ENCODE results near the gene ATG9B. TPM values are rescaled to one million over a fixed set of nuclear protein-coding genes. Genes with fewer than 3 reads are reported as not detected.

ATG9B gene
- total and polyA plus RNA-seq, 9 of the 15 experiments (the other 6 are each of a cell fraction or from before 2014, with no cell fraction given), result 0.29 to 8.0 (median 2.1) TPM

DNA sequence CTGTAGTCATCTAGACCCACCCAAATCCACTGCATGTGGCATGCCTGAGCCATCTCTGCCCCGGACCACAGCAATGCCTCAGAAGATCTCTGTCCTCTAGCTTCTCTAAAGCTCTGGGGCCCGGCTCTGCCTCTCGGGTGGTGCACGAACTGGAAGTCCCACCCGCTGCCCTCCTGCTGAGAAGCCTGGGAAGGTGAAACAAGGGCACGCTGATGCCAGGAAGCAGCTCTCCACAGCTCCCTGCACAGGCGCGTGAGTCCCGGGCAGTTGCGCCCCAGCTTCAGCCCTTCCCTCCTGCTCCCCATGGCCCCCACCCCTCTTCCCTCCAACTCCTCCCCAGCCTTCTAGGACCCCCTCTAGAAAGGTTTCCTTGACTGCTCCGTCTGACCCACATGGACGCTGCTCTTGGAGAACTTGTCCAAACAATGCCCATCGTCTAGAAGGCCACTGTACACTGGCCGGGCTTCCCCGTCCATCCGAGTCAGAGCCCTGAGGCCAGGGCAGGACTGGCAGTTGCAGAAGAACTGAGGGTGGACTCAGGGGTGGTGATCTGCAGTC lies 58.9 kb downstream of the ATG9B start:
- no TSS peak for BruUV-seq (replicated peaks)
- no peak for DNase-seq (ENCODE audit: extremely low read depth in 1 of 4, low spot score in 3 of 4)
- 70% methylated on average over 15 of the region's 16 CpGs for WGBS (ENCODE audit: insufficient coverage, low coverage, missing lambda C conversion rate)

More for the DNA sequence above, 58.9 kb downstream of the ATG9B start:
- no peak overlapping the region for H2AFZ ChIP-seq (ENCODE audit: low read depth, low read length)
- TF ChIP-seq, protein P1, sequence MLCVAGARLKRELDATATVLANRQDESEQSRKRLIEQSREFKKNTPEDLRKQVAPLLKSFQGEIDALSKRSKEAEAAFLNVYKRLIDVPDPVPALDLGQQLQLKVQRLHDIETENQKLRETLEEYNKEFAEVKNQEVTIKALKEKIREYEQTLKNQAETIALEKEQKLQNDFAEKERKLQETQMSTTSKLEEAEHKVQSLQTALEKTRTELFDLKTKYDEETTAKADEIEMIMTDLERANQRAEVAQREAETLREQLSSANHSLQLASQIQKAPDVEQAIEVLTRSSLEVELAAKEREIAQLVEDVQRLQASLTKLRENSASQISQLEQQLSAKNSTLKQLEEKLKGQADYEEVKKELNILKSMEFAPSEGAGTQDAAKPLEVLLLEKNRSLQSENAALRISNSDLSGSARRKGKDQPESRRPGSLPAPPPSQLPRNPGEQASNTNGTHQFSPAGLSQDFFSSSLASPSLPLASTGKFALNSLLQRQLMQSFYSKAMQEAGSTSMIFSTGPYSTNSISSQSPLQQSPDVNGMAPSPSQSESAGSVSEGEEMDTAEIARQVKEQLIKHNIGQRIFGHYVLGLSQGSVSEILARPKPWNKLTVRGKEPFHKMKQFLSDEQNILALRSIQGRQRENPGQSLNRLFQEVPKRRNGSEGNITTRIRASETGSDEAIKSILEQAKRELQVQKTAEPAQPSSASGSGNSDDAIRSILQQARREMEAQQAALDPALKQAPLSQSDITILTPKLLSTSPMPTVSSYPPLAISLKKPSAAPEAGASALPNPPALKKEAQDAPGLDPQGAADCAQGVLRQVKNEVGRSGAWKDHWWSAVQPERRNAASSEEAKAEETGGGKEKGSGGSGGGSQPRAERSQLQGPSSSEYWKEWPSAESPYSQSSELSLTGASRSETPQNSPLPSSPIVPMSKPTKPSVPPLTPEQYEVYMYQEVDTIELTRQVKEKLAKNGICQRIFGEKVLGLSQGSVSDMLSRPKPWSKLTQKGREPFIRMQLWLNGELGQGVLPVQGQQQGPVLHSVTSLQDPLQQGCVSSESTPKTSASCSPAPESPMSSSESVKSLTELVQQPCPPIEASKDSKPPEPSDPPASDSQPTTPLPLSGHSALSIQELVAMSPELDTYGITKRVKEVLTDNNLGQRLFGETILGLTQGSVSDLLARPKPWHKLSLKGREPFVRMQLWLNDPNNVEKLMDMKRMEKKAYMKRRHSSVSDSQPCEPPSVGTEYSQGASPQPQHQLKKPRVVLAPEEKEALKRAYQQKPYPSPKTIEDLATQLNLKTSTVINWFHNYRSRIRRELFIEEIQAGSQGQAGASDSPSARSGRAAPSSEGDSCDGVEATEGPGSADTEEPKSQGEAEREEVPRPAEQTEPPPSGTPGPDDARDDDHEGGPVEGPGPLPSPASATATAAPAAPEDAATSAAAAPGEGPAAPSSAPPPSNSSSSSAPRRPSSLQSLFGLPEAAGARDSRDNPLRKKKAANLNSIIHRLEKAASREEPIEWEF (CRISPR knock-in tag; IDR thresholded peaks at IDR 0.05), result no peak
- no peak for TF ChIP-seq BCL6 (CRISPR knock-in tag; IDR thresholded peaks at IDR 0.05)
- TF ChIP-seq, protein P2, sequence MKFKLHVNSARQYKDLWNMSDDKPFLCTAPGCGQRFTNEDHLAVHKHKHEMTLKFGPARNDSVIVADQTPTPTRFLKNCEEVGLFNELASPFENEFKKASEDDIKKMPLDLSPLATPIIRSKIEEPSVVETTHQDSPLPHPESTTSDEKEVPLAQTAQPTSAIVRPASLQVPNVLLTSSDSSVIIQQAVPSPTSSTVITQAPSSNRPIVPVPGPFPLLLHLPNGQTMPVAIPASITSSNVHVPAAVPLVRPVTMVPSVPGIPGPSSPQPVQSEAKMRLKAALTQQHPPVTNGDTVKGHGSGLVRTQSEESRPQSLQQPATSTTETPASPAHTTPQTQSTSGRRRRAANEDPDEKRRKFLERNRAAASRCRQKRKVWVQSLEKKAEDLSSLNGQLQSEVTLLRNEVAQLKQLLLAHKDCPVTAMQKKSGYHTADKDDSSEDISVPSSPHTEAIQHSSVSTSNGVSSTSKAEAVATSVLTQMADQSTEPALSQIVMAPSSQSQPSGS (CRISPR knock-in tag; IDR thresholded peaks at IDR 0.05), result no peak
- 0 out of 2 replicates have a peak, but pooled peaks have one; percentile 45 for TF ChIP-seq NR3C1 (CRISPR knock-in tag; IDR thresholded peaks at IDR 0.05)
- H3K36me3 ChIP-seq (ENCODE audit: control insufficient read depth, insufficient read depth, low read length), result peaks cover 10% of the 10 kb centered on the region; the same call in 1 of the 3 replicates
- H3K4me1 ChIP-seq (replicated peaks in 1 of 2; ENCODE audit: control insufficient read depth in 2 of 2, insufficient read depth in 2 of 2, low read length in 2 of 2), result peaks cover 76 to 80% of the 10 kb centered on the region in 2 experiments
- no peak for ATAC-seq
- H3K79me2 ChIP-seq (ENCODE audit: control insufficient read depth, insufficient read depth, low read length), result peaks cover 41% of the 10 kb centered on the region
- POLR2A ChIA-PET, result interaction anchor here (0.6 to 1.8 kb wide), 9 partner anchors 9 to 643 kb away, joined by 3 to 6 read pairs (median 3); no protein-coding TSS in a partner anchor
- peak overlapping the region; percentile 13 to 89; a peak in 2 of 4 replicates for H3K9ac ChIP-seq (ENCODE audit: insufficient read depth in 1 of 2, low read depth in 2 of 2, low read length in 2 of 2)
- no peaks in the 10 kb centered on the region for H3K27me3 ChIP-seq (ENCODE audit: control insufficient read depth in 2 of 2, insufficient read depth in 2 of 2, low read length in 2 of 2)
- H3K4me3 ChIP-seq, result no peak overlapping the region
- H3K9me1 ChIP-seq (ENCODE audit: control insufficient read depth, insufficient read depth, low read length), result no peaks in the 10 kb centered on the region
- H3K4me2 ChIP-seq (ENCODE audit: insufficient read depth, low read length), result no peak overlapping the region
- peak overlapping the region; percentile 47; the same call in 2 of the 3 replicates for H3K27ac ChIP-seq (ENCODE audit: extremely low read depth, low read depth, low read length)
- intact Hi-C loops (cut with micrococcal nuclease) (loop anchor here (10.0 kb wide), 1 partner anchor 209 kb away; no protein-coding TSS in a partner anchor), in situ Hi-C loops (cut with MboI) (no loop called here)
- CTCF ChIA-PET (ENCODE audit: low intra/inter-chr PET ratio), result interaction anchor here (0.7 to 4.3 kb wide), 4 partner anchors 23 to 146 kb away, joined by 3 to 27 read pairs (median 4); no protein-coding TSS in a partner anchor
- H4K20me1 ChIP-seq (replicated peaks; ENCODE audit: control insufficient read depth, insufficient read depth, low read length), result no peaks in the 10 kb centered on the region
- no peak for FAIRE-seq
- no peaks in the 10 kb centered on the region for H3K9me3 ChIP-seq (replicated peaks; ENCODE audit: control insufficient read depth, insufficient read depth, low read depth, low read length)

Other genes starting within 250 kb of the ATG9B start
Only the 7 nearest of the 18 such genes appear.
- 326 and 470 TPM in 2 replicates for gene KCNH2, start 46.2 kb downstream of the ATG9B start, total RNA-seq (2014; rRNA removed)
- 63.4 and 97.8 TPM in 2 replicates for gene KCNH2, start 46.2 kb downstream of the ATG9B start, total RNA-seq (2014; rRNA removed; fragmentation: Illumina TruSeq; extraction: Trizol)
- 215 and 218 TPM in 2 replicates for gene KCNH2, start 46.2 kb downstream of the ATG9B start, total RNA-seq (2015; rRNA removed; fragmentation: Illumina TruSeq; extraction: Trizol)
- 368 and 385 TPM in 2 replicates for gene KCNH2, start 46.2 kb downstream of the ATG9B start, total RNA-seq (2021)
- gene KCNH2, start 46.2 kb downstream of the ATG9B start, polyA plus RNA-seq (2011; rRNA removed), result 125 and 154 TPM in 2 replicates
- 222 and 298 TPM in 2 replicates for gene KCNH2, start 46.2 kb downstream of the ATG9B start, polyA plus RNA-seq (2014; fragmentation: Illumina TruSeq; extraction: Trizol)
- gene KCNH2, start 46.2 kb downstream of the ATG9B start, polyA plus RNA-seq (2014; fragmentation: Nextera tagmentation; extraction: Ambion mirVana), result 10 to 100 TPM; 18.1 to 29.0 TPM
- gene KCNH2, start 46.2 kb downstream of the ATG9B start, polyA plus RNA-seq (2014; rRNA removed), result 251 and 295 TPM in 2 replicates
- gene NOS3, start 33.5 kb downstream of the ATG9B start, total RNA-seq (2014; rRNA removed), result 121 and 170 TPM in 2 replicates
- 3.1 and 4.3 TPM in 2 replicates for gene NOS3, start 33.5 kb downstream of the ATG9B start, total RNA-seq (2014; rRNA removed; fragmentation: Illumina TruSeq; extraction: Trizol)
- gene NOS3, start 33.5 kb downstream of the ATG9B start, total RNA-seq (2015; rRNA removed; fragmentation: Illumina TruSeq; extraction: Trizol), result 43.2 and 45.8 TPM in 2 replicates
- 111 and 124 TPM in 2 replicates for gene NOS3, start 33.5 kb downstream of the ATG9B start, total RNA-seq (2021)
- 23.6 and 47.3 TPM in 2 replicates for gene NOS3, start 33.5 kb downstream of the ATG9B start, polyA plus RNA-seq (2011; rRNA removed)
- gene NOS3, start 33.5 kb downstream of the ATG9B start, polyA plus RNA-seq (2014; fragmentation: Illumina TruSeq; extraction: Trizol), result 23.6 and 88.1 TPM in 2 replicates
- 1 to 10 TPM; 1.1 to 2.9 TPM for gene NOS3, start 33.5 kb downstream of the ATG9B start, polyA plus RNA-seq (2014; fragmentation: Nextera tagmentation; extraction: Ambion mirVana)
- 102 and 118 TPM in 2 replicates for gene NOS3, start 33.5 kb downstream of the ATG9B start, polyA plus RNA-seq (2014; rRNA removed)
- gene ABCB8, start 4.0 kb upstream of the ATG9B start, total RNA-seq (2014; rRNA removed), result 63.5 and 79.1 TPM in 2 replicates
- gene ABCB8, start 4.0 kb upstream of the ATG9B start, total RNA-seq (2014; rRNA removed; fragmentation: Illumina TruSeq; extraction: Trizol), result 16.9 and 21.9 TPM in 2 replicates
- 36.3 and 38.0 TPM in 2 replicates for gene ABCB8, start 4.0 kb upstream of the ATG9B start, total RNA-seq (2015; rRNA removed; fragmentation: Illumina TruSeq; extraction: Trizol)
- gene ABCB8, start 4.0 kb upstream of the ATG9B start, total RNA-seq (2021), result 106 and 109 TPM in 2 replicates
- gene ABCB8, start 4.0 kb upstream of the ATG9B start, polyA plus RNA-seq (2011; rRNA removed), result 27.0 and 42.2 TPM in 2 replicates
- gene ABCB8, start 4.0 kb upstream of the ATG9B start, polyA plus RNA-seq (2014; fragmentation: Illumina TruSeq; extraction: Trizol), result 61.4 and 89.2 TPM in 2 replicates
- 1 to 10 TPM; 7.6 to 9.2 TPM for gene ABCB8, start 4.0 kb upstream of the ATG9B start, polyA plus RNA-seq (2014; fragmentation: Nextera tagmentation; extraction: Ambion mirVana)
- 73.6 and 81.3 TPM in 2 replicates for gene ABCB8, start 4.0 kb upstream of the ATG9B start, polyA plus RNA-seq (2014; rRNA removed)
- 0.32 and 1.5 TPM in 2 replicates for gene ASIC3, start 24.0 kb upstream of the ATG9B start, total RNA-seq (2014; rRNA removed)
- gene ASIC3, start 24.0 kb upstream of the ATG9B start, total RNA-seq (2014; rRNA removed; fragmentation: Illumina TruSeq; extraction: Trizol), result 0.32 and 0.40 TPM in 2 replicates
- gene ASIC3, start 24.0 kb upstream of the ATG9B start, total RNA-seq (2015; rRNA removed; fragmentation: Illumina TruSeq; extraction: Trizol), result 0.87 and 0.98 TPM in 2 replicates
- gene ASIC3, start 24.0 kb upstream of the ATG9B start, total RNA-seq (2021), result 2.9 and 3.2 TPM in 2 replicates
- gene ASIC3, start 24.0 kb upstream of the ATG9B start, polyA plus RNA-seq (2011; rRNA removed), result 1.3 and 2.7 TPM in 2 replicates
- gene ASIC3, start 24.0 kb upstream of the ATG9B start, polyA plus RNA-seq (2014; fragmentation: Illumina TruSeq; extraction: Trizol), result 2.4 and 2.7 TPM in 2 replicates
- under 1 TPM; 0.11 to 0.44 TPM for gene ASIC3, start 24.0 kb upstream of the ATG9B start, polyA plus RNA-seq (2014; fragmentation: Nextera tagmentation; extraction: Ambion mirVana)
- gene ASIC3, start 24.0 kb upstream of the ATG9B start, polyA plus RNA-seq (2014; rRNA removed), result 3.3 and 5.0 TPM in 2 replicates
- gene CDK5, start 33.4 kb upstream of the ATG9B start, total RNA-seq (2014; rRNA removed), result 38.0 and 53.5 TPM in 2 replicates
- gene CDK5, start 33.4 kb upstream of the ATG9B start, total RNA-seq (2014; rRNA removed; fragmentation: Illumina TruSeq; extraction: Trizol), result 11.8 and 20.3 TPM in 2 replicates
- gene CDK5, start 33.4 kb upstream of the ATG9B start, total RNA-seq (2015; rRNA removed; fragmentation: Illumina TruSeq; extraction: Trizol), result 32.2 and 35.8 TPM in 2 replicates
- 25.0 and 25.3 TPM in 2 replicates for gene CDK5, start 33.4 kb upstream of the ATG9B start, total RNA-seq (2021)
- 27.5 and 28.6 TPM in 2 replicates for gene CDK5, start 33.4 kb upstream of the ATG9B start, polyA plus RNA-seq (2011; rRNA removed)
- 29.0 and 34.3 TPM in 2 replicates for gene CDK5, start 33.4 kb upstream of the ATG9B start, polyA plus RNA-seq (2014; fragmentation: Illumina TruSeq; extraction: Trizol)
- 10 to 100 TPM in 1 of 2 experiments, 1 to 10 TPM in 1; 3.2 to 18.1 TPM for gene CDK5, start 33.4 kb upstream of the ATG9B start, polyA plus RNA-seq (2014; fragmentation: Nextera tagmentation; extraction: Ambion mirVana)
- gene CDK5, start 33.4 kb upstream of the ATG9B start, polyA plus RNA-seq (2014; rRNA removed), result 25.6 and 28.4 TPM in 2 replicates
- gene SLC4A2, start 35.1 kb upstream of the ATG9B start, total RNA-seq (2014; rRNA removed), result 360 and 417 TPM in 2 replicates
- gene SLC4A2, start 35.1 kb upstream of the ATG9B start, total RNA-seq (2014; rRNA removed; fragmentation: Illumina TruSeq; extraction: Trizol), result 32.6 and 55.0 TPM in 2 replicates
- 130 and 132 TPM in 2 replicates for gene SLC4A2, start 35.1 kb upstream of the ATG9B start, total RNA-seq (2015; rRNA removed; fragmentation: Illumina TruSeq; extraction: Trizol)
- gene SLC4A2, start 35.1 kb upstream of the ATG9B start, total RNA-seq (2021), result 363 and 375 TPM in 2 replicates
- gene SLC4A2, start 35.1 kb upstream of the ATG9B start, polyA plus RNA-seq (2011; rRNA removed), result 69.2 and 85.2 TPM in 2 replicates
- gene SLC4A2, start 35.1 kb upstream of the ATG9B start, polyA plus RNA-seq (2014; fragmentation: Illumina TruSeq; extraction: Trizol), result 166 and 212 TPM in 2 replicates
- gene SLC4A2, start 35.1 kb upstream of the ATG9B start, polyA plus RNA-seq (2014; fragmentation: Nextera tagmentation; extraction: Ambion mirVana), result 10 to 100 TPM; 11.4 to 28.8 TPM
- gene SLC4A2, start 35.1 kb upstream of the ATG9B start, polyA plus RNA-seq (2014; rRNA removed), result 306 and 316 TPM in 2 replicates
- 114 and 139 TPM in 2 replicates for gene FASTK, start 56.3 kb upstream of the ATG9B start, total RNA-seq (2014; rRNA removed)
- 8.3 and 12.6 TPM in 2 replicates for gene FASTK, start 56.3 kb upstream of the ATG9B start, total RNA-seq (2014; rRNA removed; fragmentation: Illumina TruSeq; extraction: Trizol)
- 50.3 and 55.4 TPM in 2 replicates for gene FASTK, start 56.3 kb upstream of the ATG9B start, total RNA-seq (2015; rRNA removed; fragmentation: Illumina TruSeq; extraction: Trizol)
- gene FASTK, start 56.3 kb upstream of the ATG9B start, total RNA-seq (2021), result 106 and 112 TPM in 2 replicates
- gene FASTK, start 56.3 kb upstream of the ATG9B start, polyA plus RNA-seq (2011; rRNA removed), result 48.2 and 69.4 TPM in 2 replicates
- gene FASTK, start 56.3 kb upstream of the ATG9B start, polyA plus RNA-seq (2014; fragmentation: Illumina TruSeq; extraction: Trizol), result 38.2 and 53.4 TPM in 2 replicates
- gene FASTK, start 56.3 kb upstream of the ATG9B start, polyA plus RNA-seq (2014; fragmentation: Nextera tagmentation; extraction: Ambion mirVana), result 1 to 10 TPM in 1 of 2 experiments, under 1 TPM in 1; 0.51 to 2.7 TPM
- 150 and 181 TPM in 2 replicates for gene FASTK, start 56.3 kb upstream of the ATG9B start, polyA plus RNA-seq (2014; rRNA removed)